ENCODE data around the gene C1orf21. TPM values are rescaled to one million over a fixed set of nuclear protein-coding genes. Genes with fewer than 3 reads are reported as not detected.

Gene C1orf21
- total RNA-seq, 1 experiment from 2014 or later: 0.15 TPM

DNA sequence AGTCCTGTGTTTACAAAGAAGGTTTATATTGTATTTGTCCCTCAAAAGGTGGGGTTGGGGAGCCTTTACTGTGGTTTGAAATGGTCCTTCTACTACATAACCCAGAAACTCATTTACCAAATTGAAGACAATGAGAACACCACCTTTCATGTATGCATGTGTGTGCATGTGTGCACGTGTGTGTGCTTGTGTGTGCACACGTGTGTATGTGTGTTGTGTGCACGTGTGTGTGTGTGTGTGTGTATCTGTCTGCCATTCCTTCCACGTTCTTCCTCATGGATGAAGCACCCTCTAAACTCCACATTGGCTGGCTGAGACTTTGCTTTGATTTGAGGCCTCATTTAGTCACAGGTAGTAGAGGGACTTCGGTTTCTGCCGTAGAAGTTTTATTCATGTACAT, 229.7 kb downstream of the C1orf21 start:
- in situ Hi-C loops (cut with HindIII; ENCODE audit: low pct_unique_long_range_greater_than_20kb, low sequenced_read_pairs) (no loop called here), intact Hi-C loops (cut with micrococcal nuclease; ENCODE audit: unreplicated experiment) (no loop called here)
- Histone ChIP-seq H3K9me3 (ENCODE audit: control insufficient read depth, insufficient read depth, low read depth, low read length) (no peaks in the 10 kb centered on the region), H3K4me1 (ENCODE audit: control insufficient read depth, insufficient read depth, low read length) (no peaks in the 10 kb centered on the region), H3K36me3 (ENCODE audit: control insufficient read depth, insufficient read depth, low read length) (no peaks in the 10 kb centered on the region), H3K27ac (ENCODE audit: low read length) (no peak overlapping the region), H3K4me3 (ENCODE audit: low read depth in 2 of 2, low read length in 2 of 2) (no peak overlapping the region), H3K27me3 (ENCODE audit: control insufficient read depth, insufficient read depth, low read length) (no peaks in the 10 kb centered on the region; the same call in 1 of the 2 replicates)
- CTCF ChIA-PET: no interaction called here
- TF ChIP-seq SIN3A (IDR thresholded peaks at IDR 0.05; ENCODE audit: borderline replicate concordance, insufficient read depth, low read depth, low read length): no peak
- no peak for TF ChIP-seq POLR2AphosphoS5 (IDR thresholded peaks at IDR 0.05; ENCODE audit: low read depth, low read length)
- TF ChIP-seq, protein P1, sequence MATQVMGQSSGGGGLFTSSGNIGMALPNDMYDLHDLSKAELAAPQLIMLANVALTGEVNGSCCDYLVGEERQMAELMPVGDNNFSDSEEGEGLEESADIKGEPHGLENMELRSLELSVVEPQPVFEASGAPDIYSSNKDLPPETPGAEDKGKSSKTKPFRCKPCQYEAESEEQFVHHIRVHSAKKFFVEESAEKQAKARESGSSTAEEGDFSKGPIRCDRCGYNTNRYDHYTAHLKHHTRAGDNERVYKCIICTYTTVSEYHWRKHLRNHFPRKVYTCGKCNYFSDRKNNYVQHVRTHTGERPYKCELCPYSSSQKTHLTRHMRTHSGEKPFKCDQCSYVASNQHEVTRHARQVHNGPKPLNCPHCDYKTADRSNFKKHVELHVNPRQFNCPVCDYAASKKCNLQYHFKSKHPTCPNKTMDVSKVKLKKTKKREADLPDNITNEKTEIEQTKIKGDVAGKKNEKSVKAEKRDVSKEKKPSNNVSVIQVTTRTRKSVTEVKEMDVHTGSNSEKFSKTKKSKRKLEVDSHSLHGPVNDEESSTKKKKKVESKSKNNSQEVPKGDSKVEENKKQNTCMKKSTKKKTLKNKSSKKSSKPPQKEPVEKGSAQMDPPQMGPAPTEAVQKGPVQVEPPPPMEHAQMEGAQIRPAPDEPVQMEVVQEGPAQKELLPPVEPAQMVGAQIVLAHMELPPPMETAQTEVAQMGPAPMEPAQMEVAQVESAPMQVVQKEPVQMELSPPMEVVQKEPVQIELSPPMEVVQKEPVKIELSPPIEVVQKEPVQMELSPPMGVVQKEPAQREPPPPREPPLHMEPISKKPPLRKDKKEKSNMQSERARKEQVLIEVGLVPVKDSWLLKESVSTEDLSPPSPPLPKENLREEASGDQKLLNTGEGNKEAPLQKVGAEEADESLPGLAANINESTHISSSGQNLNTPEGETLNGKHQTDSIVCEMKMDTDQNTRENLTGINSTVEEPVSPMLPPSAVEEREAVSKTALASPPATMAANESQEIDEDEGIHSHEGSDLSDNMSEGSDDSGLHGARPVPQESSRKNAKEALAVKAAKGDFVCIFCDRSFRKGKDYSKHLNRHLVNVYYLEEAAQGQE (IDR thresholded peaks at IDR 0.05; ENCODE audit: insufficient read depth in 1 of 2, low read depth in 2 of 2, low read length in 1 of 2): no peak
- no peak for TF ChIP-seq TCF7L2 (IDR thresholded peaks at IDR 0.05; ENCODE audit: low read depth, low read length)
- TF ChIP-seq, protein P2, sequence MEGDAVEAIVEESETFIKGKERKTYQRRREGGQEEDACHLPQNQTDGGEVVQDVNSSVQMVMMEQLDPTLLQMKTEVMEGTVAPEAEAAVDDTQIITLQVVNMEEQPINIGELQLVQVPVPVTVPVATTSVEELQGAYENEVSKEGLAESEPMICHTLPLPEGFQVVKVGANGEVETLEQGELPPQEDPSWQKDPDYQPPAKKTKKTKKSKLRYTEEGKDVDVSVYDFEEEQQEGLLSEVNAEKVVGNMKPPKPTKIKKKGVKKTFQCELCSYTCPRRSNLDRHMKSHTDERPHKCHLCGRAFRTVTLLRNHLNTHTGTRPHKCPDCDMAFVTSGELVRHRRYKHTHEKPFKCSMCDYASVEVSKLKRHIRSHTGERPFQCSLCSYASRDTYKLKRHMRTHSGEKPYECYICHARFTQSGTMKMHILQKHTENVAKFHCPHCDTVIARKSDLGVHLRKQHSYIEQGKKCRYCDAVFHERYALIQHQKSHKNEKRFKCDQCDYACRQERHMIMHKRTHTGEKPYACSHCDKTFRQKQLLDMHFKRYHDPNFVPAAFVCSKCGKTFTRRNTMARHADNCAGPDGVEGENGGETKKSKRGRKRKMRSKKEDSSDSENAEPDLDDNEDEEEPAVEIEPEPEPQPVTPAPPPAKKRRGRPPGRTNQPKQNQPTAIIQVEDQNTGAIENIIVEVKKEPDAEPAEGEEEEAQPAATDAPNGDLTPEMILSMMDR (IDR thresholded peaks at IDR 0.05): no peak
- POLR2A ChIA-PET: no interaction called here
- no TSS peak for BruUV-seq (replicated peaks)
- ATAC-seq: no peak
- no peak for DNase-seq (ENCODE audit: low read depth, low spot score)

DNA sequence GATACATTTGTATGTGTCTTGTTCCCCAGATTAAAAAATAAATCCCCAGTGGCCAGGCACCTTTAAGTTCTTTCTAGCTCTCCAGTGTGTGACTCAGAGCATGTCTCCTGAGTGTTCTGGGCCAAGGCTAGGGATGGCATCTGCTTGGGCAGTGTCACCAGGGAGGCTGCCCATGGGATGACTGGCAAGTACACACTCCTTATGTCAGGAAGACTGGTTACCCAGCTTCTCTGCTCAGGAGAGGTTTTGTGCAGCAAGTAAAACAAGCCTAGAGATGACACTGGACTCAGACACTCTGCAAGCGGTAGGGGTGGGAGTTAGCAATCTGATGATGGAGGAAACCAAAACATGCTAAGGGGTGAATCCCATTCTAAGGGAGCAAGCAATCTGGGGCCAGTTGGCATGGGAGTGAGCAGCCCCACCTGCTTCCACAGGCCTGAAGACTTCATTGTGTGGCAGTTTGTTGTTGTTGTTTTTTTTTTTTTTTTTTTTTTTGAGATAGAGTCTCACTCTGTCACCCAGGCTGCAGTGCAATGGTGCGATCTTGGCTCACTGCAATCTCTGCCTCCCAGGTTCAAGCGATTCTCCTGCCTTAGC, 230.7 kb downstream of the C1orf21 start:
- Histone ChIP-seq H3K27ac (ENCODE audit: low read length) (no peak overlapping the region), H3K4me1 (ENCODE audit: control insufficient read depth, insufficient read depth, low read length) (no peaks in the 10 kb centered on the region), H3K27me3 (ENCODE audit: control insufficient read depth, insufficient read depth, low read length) (no peaks in the 10 kb centered on the region; the same call in 1 of the 2 replicates), H3K9me3 (ENCODE audit: control insufficient read depth, insufficient read depth, low read depth, low read length) (no peaks in the 10 kb centered on the region), H3K4me3 (ENCODE audit: low read depth in 2 of 2, low read length in 2 of 2) (no peak overlapping the region), H3K36me3 (ENCODE audit: control insufficient read depth, insufficient read depth, low read length) (no peaks in the 10 kb centered on the region)
- BruUV-seq (replicated peaks): no TSS peak
- CTCF ChIA-PET: no interaction called here
- TF ChIP-seq, protein P2 (IDR thresholded peaks at IDR 0.05): no peak
- TF ChIP-seq SIN3A (IDR thresholded peaks at IDR 0.05; ENCODE audit: borderline replicate concordance, insufficient read depth, low read depth, low read length) (no peak), TCF7L2 (IDR thresholded peaks at IDR 0.05; ENCODE audit: low read depth, low read length) (no peak), POLR2AphosphoS5 (IDR thresholded peaks at IDR 0.05; ENCODE audit: low read depth, low read length) (no peak)
- TF ChIP-seq, protein P1 (IDR thresholded peaks at IDR 0.05; ENCODE audit: insufficient read depth in 1 of 2, low read depth in 2 of 2, low read length in 1 of 2): no peak
- no peak for DNase-seq (ENCODE audit: low read depth, low spot score)
- no peak for ATAC-seq
- intact Hi-C loops (cut with micrococcal nuclease; ENCODE audit: unreplicated experiment) (no loop called here), in situ Hi-C loops (cut with HindIII; ENCODE audit: low pct_unique_long_range_greater_than_20kb, low sequenced_read_pairs) (no loop called here)
- POLR2A ChIA-PET: no interaction called here

Measured in Panc1 (cell line).